Caco-2 (cell line): ENCODE data around the gene SLK. TPM values are rescaled to one million over a fixed set of nuclear protein-coding genes. Genes with fewer than 3 reads are reported as not detected.

Experiments used
- BruUV-seq: library from RNA; stranded (reverse); fragments of 400-500 nt; replicated peaks from 2 replicates; lab custom pipeline; 2021; lab: Mats Ljungman, UMichigan
- CTCF ChIA-PET: fragments of 300-600 bp; sonication (Branson Sonifier 250); formaldehyde crosslinking; loops from one replicate; lab custom pipeline; 2022; ENCODE audit warnings: antibody characterized with exemption; lab: Charles Lee
- POLR2A ChIA-PET: fragments of 300-600 bp; sonication (Branson Sonifier 250); formaldehyde crosslinking; loops from one replicate; lab custom pipeline; 2022; ENCODE audit warnings: antibody characterized with exemption; lab: Charles Lee
- DNase-seq, 2 experiments: peaks; one replicate each; pipeline versions ENCODE4 v3.0.0 to v3.0.0-alpha.2; 2020 to 2022
- H3K27me3 ChIP-seq: replicated peaks from 2 replicates; pipeline ENCODE4 v1.6.0; 2011; ENCODE audit warnings: low read length; ENCODE audit not compliant: control insufficient read depth, insufficient read depth
- H3K36me3 ChIP-seq: 2 replicates; pipeline ENCODE4 v1.5.1; 2011; ENCODE audit warnings: low read length; ENCODE audit not compliant: control insufficient read depth, insufficient read depth
- H3K4me1 ChIP-seq: fragments of 250-450 bp; sonication (Bioruptor Pico); 2 replicates; pipeline ENCODE4 v1.5.1; 2020; ENCODE audit warnings: mild to moderate bottlenecking
- H3K4me3 ChIP-seq: 2 replicates; pipeline ENCODE4 v1.5.1; 2011; ENCODE audit warnings: low read depth, mild to moderate bottlenecking, control low read depth, low read length
- H3K9me3 ChIP-seq: fragments of 250-450 bp; sonication (Bioruptor Pico); 2 replicates; pipeline ENCODE4 v1.5.1; 2020; ENCODE audit warnings: mild to moderate bottlenecking, moderate library complexity
- H3K27ac Mint-ChIP-seq: one replicate; pipeline ENCODE4 v1.8.0; 2022; ENCODE audit warnings: mixed read lengths; ENCODE audit not compliant: unreplicated experiment
- H3K27me3 Mint-ChIP-seq: one replicate; pipeline ENCODE4 v1.8.0; 2022; ENCODE audit warnings: mixed read lengths; ENCODE audit not compliant: insufficient read depth, unreplicated experiment
- H3K36me3 Mint-ChIP-seq: one replicate; pipeline ENCODE4 v1.8.0; 2022; ENCODE audit warnings: mild to moderate bottlenecking, mixed read lengths; ENCODE audit not compliant: insufficient read depth, unreplicated experiment
- H3K4me1 Mint-ChIP-seq: one replicate; pipeline ENCODE4 v1.8.0; 2022; ENCODE audit warnings: low read depth, mixed read lengths; ENCODE audit not compliant: unreplicated experiment
- H3K4me3 Mint-ChIP-seq: one replicate; pipeline ENCODE4 v1.8.0; 2022; ENCODE audit warnings: mild to moderate bottlenecking, moderate library complexity, mixed read lengths; ENCODE audit not compliant: unreplicated experiment
- H3K9me3 Mint-ChIP-seq: one replicate; pipeline ENCODE4 v1.8.0; 2022; ENCODE audit warnings: mixed read lengths; ENCODE audit not compliant: unreplicated experiment
- intact Hi-C: fragments of 100-400 bp; cut with micrococcal nuclease; formaldehyde crosslinking; loops from one replicate; pipeline ENCODE4 v1.10.0; 2022; ENCODE audit not compliant: unreplicated experiment
- total RNA-seq: library from RNA; stranded (reverse); gene quantifications from 2 replicates; pipeline ENCODE4 v1.2.3, GENCODE V29; 2022
- TF ChIP-seq, protein P1 (sequence below), 2 experiments: fragments of 200-600 bp in 1 of 2; IDR thresholded peaks; 1 replicate in 1 of 2; 2 replicates in 1 of 2; pipeline versions ENCODE4 v1.5.1 to v1.8.0; 2011 to 2022; ENCODE audit warnings: antibody characterized with exemption in 1 of 2, control low read depth in 1 of 2, inconsistent platforms in 1 of 2, low read depth in 1 of 2, low read length in 1 of 2, mild to moderate bottlenecking in 1 of 2, moderate library complexity in 1 of 2; ENCODE audit not compliant: insufficient read depth in 1 of 2, severe bottlenecking in 1 of 2, unreplicated experiment in 1 of 2

The SLK gene
- total RNA-seq, 1 experiment from 2014 or later: 39.5 TPM

DNA sequence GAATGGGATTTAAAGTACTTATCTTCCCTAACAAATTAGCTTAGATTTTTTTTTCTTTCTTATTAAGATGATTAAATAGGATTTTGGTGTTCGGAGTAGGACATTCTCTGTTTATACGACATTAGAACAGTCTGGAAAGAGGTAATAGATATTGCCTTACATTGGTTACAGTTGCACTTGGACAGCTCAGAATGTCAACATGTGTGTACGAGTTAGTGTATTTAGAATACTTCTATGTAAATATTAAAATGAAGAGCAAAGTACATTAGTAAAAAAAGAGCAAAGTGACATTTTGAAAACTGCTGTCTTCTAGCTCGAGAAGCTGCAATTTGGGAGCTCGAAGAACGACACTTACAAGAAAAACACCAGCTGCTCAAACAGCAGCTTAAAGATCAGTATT, 51.5 kb downstream of the SLK start:
- Mint-ChIP-seq H3K9me3 (no peaks in the 10 kb centered on the region), H3K4me1 (no peaks in the 10 kb centered on the region), H3K4me3 (no peak overlapping the region), H3K27ac (no peak overlapping the region), H3K27me3 (no peaks in the 10 kb centered on the region), H3K36me3 (peaks cover 20% of the 10 kb centered on the region)
- no peak overlapping the region for H3K4me3 ChIP-seq
- BruUV-seq: no TSS peak
- TF ChIP-seq, protein P1, sequence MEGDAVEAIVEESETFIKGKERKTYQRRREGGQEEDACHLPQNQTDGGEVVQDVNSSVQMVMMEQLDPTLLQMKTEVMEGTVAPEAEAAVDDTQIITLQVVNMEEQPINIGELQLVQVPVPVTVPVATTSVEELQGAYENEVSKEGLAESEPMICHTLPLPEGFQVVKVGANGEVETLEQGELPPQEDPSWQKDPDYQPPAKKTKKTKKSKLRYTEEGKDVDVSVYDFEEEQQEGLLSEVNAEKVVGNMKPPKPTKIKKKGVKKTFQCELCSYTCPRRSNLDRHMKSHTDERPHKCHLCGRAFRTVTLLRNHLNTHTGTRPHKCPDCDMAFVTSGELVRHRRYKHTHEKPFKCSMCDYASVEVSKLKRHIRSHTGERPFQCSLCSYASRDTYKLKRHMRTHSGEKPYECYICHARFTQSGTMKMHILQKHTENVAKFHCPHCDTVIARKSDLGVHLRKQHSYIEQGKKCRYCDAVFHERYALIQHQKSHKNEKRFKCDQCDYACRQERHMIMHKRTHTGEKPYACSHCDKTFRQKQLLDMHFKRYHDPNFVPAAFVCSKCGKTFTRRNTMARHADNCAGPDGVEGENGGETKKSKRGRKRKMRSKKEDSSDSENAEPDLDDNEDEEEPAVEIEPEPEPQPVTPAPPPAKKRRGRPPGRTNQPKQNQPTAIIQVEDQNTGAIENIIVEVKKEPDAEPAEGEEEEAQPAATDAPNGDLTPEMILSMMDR (IDR thresholded peaks at IDR 0.05; ENCODE audit: insufficient read depth in 1 of 2, low read depth in 1 of 2, low read length in 1 of 2, severe bottlenecking in 1 of 2, unreplicated experiment in 1 of 2): no peak
- peaks cover 3% of the 10 kb centered on the region; the same call in 1 of the 2 replicates for H3K36me3 ChIP-seq
- ChIA-PET CTCF (no interaction called here), POLR2A (no interaction called here)
- intact Hi-C loops: no loop called here
- H3K9me3 ChIP-seq: no peaks in the 10 kb centered on the region
- no peaks in the 10 kb centered on the region for H3K4me1 ChIP-seq
- H3K27me3 ChIP-seq: no peaks in the 10 kb centered on the region
- DNase-seq: no peak

GRCh38 chr10:104020020-104020419, 53.1 kb downstream of the SLK start:
- Mint-ChIP-seq H3K27me3 (no peaks in the 10 kb centered on the region), H3K27ac (no peak overlapping the region), H3K4me3 (no peak overlapping the region), H3K4me1 (no peaks in the 10 kb centered on the region), H3K9me3 (no peaks in the 10 kb centered on the region), H3K36me3 (peaks cover 24% of the 10 kb centered on the region)
- ChIA-PET POLR2A (no interaction called here), CTCF (no interaction called here)
- Histone ChIP-seq H3K4me3 (no peak overlapping the region), H3K9me3 (no peaks in the 10 kb centered on the region), H3K4me1 (no peaks in the 10 kb centered on the region), H3K27me3 (no peaks in the 10 kb centered on the region), H3K36me3 (peaks cover 3% of the 10 kb centered on the region; the same call in 1 of the 2 replicates)
- TF ChIP-seq, protein P1 (IDR thresholded peaks at IDR 0.05; ENCODE audit: insufficient read depth in 1 of 2, low read depth in 1 of 2, low read length in 1 of 2, severe bottlenecking in 1 of 2, unreplicated experiment in 1 of 2): no peak
- DNase-seq: no peak
- intact Hi-C loops: loop anchor here (10.0 kb wide), 1 partner anchor 305 kb away; no protein-coding TSS in a partner anchor
- no TSS peak for BruUV-seq

DNA sequence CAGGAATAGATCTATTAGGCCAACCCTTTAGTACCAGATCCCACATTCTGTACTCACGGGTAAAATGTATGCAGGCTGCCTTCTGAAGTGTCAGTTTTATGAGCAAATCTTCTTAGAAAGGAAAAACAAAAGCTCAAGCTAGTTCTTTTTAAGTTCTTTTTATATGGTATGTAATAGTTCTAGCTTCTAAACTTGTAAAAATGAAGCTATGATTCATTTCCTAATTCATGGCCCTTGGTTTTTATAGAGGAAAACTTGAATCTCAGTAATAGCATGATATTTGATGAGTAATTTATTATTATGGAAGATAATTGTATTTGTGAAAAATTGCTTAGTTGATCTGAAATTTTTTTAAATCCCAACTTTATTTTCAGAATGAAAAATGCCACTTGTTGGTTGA, 54.3 kb downstream of the SLK start:
- no peaks in the 10 kb centered on the region for H3K27me3 Mint-ChIP-seq
- no peaks in the 10 kb centered on the region for H3K9me3 ChIP-seq
- BruUV-seq: no TSS peak
- ChIA-PET CTCF (no interaction called here), POLR2A (interaction anchor here (0.5 kb wide), 1 partner anchor 99 kb away, joined by 7 read pairs; no protein-coding TSS in a partner anchor)
- H3K4me1 Mint-ChIP-seq: no peaks in the 10 kb centered on the region
- peaks cover 3% of the 10 kb centered on the region; the same call in 1 of the 2 replicates for H3K36me3 ChIP-seq
- no peaks in the 10 kb centered on the region for H3K27me3 ChIP-seq
- intact Hi-C loops: loop anchor here (10.0 kb wide), 1 partner anchor 306 kb away; no protein-coding TSS in a partner anchor
- DNase-seq: no peak
- no peak overlapping the region for H3K27ac Mint-ChIP-seq
- no peak overlapping the region for H3K4me3 ChIP-seq
- TF ChIP-seq, protein P1 (IDR thresholded peaks at IDR 0.05; ENCODE audit: insufficient read depth in 1 of 2, low read depth in 1 of 2, low read length in 1 of 2, severe bottlenecking in 1 of 2, unreplicated experiment in 1 of 2): no peak
- no peaks in the 10 kb centered on the region for H3K4me1 ChIP-seq
- H3K9me3 Mint-ChIP-seq: no peaks in the 10 kb centered on the region
- peaks cover 24% of the 10 kb centered on the region for H3K36me3 Mint-ChIP-seq
- no peak overlapping the region for H3K4me3 Mint-ChIP-seq
